RPMI7951 (cell line): ENCODE data around the gene MRPL41. TPM values are rescaled to one million over a fixed set of nuclear protein-coding genes. Genes with fewer than 3 reads are reported as not detected.
A peak's percentile ranks its signal among the peaks of the same experiment; 100 is the strongest.
"Not testable (repeated sequence)": the region's sequence is repeated elsewhere in the genome, so short reads cannot be mapped to it uniquely, and the experiment has no call there.

Experiments
- DNase-seq: peaks from one replicate; pipeline ENCODE4 v3.0.0-alpha.2; 2012; ENCODE audit warnings: low read depth
- total RNA-seq: library from RNA; depleted of rRNA; stranded (reverse); fragments of >200 nt; shearing (Covaris generic); gene quantifications from 2 replicates; pipeline ENCODE4 v1.2.3, GENCODE V29; 2014; rRNA removed

MRPL41 gene
- 66.7 and 80.8 TPM in 2 replicates for total RNA-seq

DNA sequence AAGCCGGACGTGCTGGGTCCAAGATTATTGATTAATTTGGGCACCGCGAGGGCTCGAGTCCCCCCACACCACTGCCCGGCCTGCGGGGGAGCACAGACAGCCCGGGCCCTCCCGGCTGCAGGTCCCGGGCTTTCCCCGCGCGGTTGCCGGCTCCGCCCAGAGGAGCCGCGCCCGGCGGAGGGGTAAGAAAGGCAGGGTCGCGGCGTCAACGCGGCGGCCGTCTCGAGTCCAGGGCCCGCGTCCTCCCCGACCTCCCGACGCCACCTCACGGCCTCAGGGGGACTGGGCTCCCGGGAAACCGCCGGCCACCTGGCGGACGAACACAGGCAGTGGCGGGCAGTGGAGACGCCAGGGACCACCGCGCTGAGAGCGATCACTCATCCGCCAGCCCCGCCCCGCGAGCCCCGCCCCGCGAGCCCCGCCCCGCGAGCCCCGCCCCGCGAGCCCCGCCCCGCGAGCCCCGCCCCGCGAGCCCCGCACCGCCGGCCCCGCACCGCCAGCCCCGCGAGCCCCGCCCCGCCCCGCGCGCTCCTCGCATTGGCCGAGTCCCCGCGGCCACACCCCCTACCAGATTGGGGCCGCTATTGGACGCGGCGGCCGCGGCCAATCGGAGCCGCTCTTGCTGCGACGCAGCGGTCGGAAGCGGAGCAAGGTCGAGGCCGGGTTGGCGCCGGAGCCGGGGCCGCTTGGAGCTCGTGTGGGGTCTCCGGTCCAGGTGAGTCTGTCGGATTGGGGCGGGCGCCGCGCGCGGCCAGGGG, at the start of gene MRPL41:
TSS of gene MRPL41 (plus strand) at position 616 of the 758 bp plus-strand sequence. CDS start 203 bp downstream, outside the sequence.
- peak; percentile 78 for DNase-seq

DNA sequence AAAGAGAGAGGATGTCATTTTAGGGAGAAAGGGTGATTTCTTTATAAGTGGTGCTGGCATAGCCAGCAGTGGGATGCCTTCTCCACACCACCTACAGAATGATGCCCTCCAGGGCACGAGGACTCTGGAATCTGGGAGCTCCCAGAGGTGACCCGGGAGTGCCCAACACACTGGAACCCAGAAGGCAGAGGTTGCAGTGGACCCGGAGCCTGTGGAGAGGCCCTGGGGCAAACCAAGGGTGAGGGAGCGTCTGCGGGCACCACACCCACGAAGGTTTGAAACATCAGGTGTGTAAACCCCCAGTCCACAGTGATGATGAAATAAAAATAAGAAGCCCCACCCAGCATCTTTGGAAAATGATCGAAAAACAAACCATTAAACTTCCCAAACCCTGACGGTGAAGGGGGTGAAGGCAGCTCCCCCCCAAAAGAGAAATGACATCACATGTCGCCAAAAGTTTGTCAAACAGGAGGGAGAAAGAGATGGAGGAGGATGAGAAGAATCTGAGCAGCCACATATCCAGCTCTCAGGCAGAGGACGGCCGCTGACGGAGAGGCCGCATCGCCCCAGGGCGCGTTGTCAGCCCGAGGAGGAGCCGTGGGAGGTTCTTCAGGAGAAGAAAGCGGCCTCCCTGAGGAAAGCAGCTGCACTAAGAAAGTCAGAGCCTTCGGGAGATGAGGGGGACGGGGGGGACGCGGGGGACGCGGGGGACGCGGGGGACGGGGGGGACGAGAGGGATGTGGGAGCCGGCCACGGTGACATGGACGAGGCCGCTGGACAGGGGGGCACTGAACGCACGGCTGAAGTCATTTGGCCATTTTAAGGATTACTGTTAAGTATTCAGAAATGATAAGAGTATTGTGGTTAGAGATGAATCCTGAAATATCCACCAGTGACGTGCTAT, 49.4 kb upstream of the MRPL41 start:
- DNase-seq, result peak; percentile 58

DNA sequence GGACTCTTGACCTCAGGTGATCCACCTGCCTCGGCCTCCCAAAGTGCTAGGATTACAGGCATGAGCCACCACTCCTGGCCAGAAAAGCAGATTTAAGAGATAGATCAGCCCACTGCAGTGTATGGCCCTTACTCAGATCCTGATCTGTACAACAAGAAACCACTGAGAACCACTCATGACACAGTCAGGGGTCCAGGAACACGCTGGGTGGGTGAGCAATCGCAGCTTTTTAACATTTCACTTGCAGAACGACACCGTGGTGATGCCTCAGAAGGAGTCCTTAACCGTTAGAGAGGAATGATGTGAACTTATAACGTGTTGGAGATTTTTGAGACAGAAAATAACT, 47.3 kb upstream of the MRPL41 start:
- DNase-seq, result no peak

DNA sequence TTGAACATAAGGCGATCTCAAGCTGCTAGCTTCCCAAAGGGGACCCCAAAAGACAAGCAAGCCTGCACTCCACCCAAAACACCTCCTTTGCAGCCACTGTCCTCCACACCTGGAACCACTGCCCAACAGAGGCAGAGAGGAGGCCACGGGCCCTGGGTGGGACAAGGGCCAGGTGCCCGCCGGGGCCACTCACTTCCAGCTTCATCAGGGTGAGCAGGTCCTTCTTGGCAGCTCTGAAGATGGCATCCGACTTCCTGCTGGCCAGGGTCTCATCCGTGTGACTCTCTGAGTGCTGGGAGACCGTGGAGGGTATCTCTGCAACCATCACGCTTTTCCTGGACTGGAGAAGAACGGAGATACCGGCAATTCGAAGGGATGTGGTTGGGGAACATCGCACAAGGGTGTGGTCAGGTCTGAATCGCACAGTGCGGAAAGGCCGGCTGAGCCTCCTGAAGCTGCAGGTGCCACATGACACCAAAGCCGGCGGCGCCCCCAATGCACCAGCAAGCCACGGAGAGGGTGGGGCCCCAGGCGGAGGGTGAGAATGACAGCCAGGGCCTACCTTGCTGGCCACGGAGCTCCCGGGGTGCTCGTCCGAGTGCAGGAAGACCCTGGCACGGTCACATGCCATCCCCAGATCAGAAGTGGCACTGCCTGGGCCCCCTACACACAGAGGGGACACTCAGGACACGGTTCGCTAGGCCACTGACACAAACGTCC, 46.1 kb upstream of the MRPL41 start:
- DNase-seq, result no peak

DNA sequence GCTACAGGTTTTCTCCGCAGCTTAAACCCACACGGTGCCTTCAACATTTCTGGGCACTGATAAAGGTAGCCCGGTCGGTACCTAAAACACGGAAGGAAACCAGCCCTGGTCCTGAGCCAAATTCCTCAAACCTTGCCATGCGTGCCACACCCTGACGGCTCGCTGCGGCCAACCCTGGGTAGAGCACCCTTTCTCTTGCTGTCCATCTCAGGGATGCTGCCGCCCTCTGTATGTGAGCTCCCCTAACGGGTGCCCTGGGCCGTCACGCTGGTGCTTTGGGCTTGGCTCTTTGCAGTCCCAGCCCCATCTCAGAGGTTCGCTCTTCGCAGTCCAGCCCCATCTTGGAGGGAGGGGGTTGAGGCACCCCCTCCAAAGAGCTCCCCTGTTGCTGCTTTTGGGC, 45.4 kb upstream of the MRPL41 start:
- no peak for DNase-seq

DNA sequence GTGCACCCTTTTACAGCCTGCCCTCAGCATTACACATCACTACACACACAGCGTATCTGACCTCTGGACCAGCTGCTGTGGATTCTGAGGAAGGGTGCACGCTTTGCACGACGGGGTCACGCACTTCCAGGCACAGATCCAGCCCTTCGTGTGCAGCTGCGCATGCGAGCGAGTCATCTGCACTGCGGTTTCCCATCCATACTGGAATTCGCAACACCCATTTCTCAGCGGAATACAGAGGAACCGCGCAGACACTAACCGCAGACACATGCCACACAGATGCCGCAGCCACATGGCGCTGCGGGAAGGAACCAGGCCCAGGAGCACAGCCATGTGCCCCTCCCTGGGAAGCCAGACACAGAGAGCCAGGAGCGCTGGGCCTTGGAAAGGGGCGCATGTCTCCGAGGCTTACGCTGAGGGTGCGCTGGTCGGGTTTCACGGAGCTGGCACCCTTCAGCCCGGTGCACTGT, 44.9 kb upstream of the MRPL41 start:
- no peak for DNase-seq

DNA sequence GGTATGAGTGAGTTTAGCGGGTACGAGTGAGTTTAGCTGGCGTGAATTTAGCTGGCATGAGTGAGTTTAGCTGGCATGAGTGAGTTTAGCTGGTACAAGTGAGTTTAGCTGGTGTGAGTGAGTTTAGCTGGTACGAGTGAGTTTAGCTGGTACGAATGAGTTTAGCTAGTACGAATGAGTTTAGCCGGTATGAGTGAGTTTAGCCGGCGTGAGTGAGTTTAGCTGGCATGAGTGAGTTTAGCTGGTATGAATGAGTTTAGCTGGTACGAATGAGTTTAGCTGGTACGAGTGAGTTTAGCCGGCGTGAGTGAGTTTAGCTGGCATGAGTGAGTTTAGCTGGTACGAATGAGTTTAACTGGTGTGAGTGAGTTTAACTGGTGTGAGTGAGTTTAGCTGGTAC, 42.5 kb upstream of the MRPL41 start:
- DNase-seq, result no peak

DNA sequence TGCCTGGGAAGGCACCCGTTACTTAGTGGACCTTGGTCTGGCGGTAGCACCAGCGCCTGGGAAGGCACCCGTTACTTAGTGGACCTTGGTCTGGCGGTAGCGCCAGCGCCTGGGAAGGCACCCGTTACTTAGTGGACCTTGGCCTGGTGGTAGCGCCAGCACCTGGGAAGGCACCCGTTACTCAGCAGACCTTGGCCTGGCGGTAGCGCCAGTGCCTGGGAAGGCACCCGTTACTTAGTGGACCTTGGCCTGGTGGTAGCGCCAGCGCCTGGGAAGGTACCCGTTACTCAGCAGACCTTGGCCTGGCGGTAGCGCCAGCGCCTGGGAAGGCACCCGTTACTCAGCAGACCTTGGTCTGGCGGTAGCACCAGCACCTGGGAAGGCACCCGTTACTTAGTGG, 40.6 kb upstream of the MRPL41 start:
- DNase-seq, result not testable (repeated sequence)

DNA sequence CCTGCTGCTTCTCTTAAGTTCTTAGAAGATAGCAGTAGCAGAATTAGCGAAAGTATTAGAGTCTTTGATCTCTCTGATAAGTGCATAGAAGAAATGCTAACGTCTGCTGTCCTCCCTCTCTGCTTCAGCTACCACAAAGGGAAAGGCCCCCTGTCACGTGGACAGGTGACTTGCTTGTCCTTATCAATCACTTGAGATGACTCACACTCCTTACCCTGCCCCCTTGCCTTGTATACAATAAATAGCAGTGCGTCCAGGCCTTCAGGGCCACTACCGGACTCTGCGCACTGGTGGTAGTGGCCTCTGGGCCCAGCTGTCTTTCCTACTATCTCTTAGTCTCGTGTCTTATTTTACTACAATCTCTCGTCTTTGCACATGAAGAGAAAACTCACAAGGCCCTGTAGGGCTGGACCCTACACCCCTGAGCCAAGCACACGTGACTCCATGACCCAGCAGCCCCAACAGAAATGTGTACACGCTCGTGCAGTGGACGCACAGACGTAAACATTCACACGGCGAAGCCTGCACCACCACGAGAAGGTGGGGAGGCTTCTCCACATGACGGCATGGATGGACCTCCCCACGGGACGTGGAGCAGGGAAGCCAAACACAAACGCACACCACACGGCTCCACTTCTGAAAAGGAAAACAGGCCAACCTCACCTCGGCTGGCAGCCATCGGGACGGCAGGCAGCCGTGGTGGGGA, 39.8 kb upstream of the MRPL41 start:
- DNase-seq, result no peak

DNA sequence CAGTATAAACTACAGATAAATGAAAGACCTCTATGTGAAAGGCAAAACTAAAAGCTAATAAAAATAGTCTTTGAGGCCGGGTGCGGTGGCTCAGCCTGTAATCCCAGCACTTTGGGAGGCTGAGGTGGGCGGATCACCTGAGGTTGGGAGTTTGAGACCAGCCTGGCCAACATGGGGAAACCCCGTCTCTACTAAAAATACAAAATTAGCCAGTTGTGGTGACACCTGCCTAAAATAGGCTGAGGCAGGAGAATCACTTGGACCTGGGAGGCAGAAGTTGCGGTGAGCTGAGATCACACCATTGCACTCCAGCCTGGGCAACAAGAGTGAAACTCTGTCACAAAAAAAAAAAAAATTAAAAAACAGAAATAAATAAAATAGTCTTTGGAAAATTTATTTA, 38.5 kb upstream of the MRPL41 start:
- not testable (repeated sequence) for DNase-seq

DNA sequence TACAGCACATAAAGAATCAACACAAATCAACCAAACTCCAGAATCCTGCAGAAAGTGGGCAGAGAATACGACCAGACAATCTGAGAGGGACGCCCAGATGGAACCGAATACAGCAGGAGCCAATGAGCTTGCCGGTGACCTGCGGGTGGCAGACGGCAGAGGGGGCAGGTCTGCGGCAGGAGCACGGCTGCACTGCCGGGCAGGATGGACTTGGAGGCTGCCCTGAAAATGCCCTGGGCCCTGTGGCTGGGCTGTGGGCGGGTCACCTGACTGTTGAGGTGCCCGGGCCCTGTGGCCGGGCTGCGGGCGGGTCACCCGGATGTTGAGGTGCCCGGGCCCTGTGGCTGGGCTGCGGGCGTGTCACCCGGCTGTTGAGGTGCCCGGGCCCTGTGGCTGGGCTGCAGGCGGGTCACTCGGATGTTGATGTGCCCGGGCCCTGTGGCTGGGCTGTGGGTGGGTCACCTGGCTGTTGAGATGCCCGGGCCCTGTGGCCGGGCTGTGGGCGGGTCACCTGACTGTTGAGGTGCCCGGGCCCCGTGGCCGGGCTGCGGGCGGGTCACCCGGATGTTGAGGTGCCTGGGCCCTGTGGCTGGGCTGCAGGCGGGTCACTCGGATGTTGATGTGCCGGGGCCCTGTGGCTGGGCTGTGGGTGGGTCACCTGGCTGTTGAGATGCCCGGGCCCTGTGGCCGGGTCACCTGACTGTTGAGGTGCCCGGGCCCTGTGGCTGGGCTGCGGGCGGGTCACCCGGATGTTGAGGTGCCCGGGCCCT, 37.7 kb upstream of the MRPL41 start:
- DNase-seq, result peak; percentile 14

DNA sequence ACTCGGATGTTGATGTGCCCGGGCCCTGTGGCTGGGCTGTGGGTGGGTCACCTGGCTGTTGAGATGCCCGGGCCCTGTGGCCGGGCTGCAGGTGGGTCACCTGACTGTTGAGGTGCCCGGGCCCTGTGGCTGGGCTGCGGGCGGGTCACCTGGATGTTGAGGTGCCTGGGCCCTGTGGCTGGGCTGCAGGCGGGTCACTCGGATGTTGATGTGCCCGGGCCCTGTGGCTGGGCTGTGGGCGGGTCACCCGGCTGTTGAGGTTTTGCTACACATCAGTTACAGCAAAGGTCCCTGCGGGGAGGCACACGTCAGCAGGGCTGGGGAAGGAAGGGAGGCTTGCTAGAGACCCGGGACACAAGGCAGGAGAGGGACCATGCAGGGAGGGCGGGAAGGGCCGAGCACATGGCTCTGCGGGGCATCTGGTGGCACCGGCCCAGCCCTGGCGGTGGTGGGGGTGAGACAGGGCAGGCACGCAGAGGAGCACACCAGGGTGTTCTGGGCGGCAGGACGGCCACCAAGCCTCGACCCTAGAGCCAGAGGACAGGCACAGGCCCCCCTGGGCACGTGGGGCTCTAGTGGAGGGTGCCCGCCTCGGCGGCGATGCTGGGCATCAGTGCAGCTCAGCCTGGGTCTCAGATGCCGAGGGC, 36.9 kb upstream of the MRPL41 start:
- no peak for DNase-seq

DNA sequence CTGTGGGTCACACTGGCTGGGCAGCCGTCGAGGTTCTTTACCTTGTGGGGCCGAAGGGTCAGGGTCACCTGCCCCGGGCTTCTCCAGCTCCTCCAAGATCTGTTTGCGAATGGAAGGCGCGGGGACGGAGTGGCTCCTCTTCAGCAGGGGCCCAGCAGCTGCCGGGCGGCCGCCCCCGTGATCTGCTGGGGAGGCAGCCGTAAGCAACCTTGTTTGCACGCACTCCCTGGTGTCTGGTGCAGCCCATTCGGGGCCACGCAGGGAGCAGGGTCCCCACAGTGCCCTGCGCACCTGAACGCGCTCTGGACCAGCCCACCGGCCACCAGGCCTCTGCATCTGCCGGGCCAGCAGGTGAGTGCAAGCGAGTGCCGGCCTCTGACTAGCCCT, 36.3 kb upstream of the MRPL41 start:
- no peak for DNase-seq

DNA sequence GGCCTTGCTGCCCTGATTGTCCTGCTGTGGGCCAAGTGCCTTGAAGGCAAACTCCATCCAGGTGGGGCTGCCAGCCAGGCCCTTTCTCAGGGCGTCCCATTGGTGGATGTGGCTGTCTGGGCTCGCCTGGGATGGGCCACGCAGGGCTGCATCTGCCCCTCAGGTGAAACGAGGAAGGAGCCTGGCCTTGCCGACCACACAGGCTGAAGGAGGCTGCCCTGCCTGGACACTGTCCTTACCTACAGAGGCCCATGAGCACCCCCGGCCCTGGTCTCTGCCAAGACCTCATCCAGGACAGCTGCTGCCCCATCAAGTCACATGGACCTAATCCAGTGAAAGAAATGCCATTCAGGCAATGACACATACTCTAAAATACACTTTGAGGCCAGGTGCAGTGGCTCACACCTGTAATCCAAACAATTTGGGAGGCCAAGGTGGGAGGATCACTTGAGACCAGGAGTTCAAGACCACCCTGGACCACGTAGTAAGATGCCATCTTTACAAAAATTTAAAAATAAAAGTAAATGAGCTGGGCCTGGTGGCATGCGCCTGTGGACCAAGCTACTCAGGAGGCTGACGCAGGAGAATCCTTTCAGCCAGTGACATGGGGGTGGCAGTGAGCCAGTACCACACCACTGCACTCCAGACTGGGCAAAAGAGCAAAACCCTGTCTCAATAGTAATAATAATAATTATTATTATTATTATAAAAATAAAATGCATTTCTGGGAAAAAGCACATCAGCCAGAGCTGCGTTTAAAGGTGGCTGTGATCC, 35.3 kb upstream of the MRPL41 start:
- no peak for DNase-seq

DNA sequence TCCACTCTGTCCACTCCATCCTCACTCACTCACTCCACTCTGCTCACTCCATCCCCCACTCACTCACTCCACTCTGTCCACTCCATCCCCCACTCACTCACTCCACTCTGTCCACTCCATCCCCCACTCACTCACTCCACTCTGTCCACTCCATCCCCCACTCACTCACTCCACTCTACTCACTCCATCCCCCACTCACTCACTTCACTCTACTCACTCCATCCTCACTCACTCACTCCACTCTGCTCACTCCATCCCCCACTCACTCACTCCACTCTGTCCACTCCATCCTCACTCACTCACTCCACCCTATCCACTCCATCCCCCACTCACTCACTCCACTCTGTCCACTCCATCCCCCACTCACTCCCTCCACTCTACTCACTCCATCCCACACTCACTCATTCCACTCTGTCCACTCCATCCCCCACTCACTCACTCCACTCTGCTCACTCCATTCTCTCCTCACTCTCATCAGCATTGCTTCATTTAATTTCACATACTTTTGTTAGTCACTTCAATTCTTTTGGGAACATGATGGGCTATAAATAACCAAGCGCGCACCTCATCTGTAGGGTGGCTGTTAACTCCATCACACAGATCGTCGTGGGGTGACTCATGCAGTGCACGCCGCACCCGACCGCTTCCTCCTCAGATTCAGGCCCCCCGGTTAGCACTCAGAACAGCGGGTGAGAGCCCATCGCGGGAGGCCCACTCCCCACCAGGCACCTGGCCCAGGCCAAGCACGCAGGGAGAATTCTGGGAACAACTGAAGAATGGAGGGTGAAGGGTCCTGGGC, 32.8 kb upstream of the MRPL41 start:
- DNase-seq, result peak; percentile 61

DNA sequence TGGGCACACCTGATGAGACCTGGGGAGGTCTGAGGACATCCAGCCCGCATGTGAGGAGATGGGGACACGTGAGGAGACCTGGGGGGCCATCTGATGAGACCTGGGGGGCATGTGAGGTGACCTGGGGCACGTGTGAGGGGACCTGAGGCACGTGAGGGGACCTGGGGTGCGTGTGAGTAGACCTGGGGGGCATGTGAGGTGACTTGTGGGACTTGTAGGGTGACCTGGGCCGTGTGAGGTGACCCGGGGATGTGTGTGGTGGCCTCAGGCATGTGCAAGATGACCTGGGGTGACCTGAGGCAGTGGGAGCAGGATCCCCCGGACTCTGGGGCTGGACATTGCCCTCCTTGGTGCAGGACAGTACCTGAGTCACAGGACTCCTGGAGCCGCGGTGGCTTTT, 32.1 kb upstream of the MRPL41 start:
- DNase-seq, result no peak

DNA sequence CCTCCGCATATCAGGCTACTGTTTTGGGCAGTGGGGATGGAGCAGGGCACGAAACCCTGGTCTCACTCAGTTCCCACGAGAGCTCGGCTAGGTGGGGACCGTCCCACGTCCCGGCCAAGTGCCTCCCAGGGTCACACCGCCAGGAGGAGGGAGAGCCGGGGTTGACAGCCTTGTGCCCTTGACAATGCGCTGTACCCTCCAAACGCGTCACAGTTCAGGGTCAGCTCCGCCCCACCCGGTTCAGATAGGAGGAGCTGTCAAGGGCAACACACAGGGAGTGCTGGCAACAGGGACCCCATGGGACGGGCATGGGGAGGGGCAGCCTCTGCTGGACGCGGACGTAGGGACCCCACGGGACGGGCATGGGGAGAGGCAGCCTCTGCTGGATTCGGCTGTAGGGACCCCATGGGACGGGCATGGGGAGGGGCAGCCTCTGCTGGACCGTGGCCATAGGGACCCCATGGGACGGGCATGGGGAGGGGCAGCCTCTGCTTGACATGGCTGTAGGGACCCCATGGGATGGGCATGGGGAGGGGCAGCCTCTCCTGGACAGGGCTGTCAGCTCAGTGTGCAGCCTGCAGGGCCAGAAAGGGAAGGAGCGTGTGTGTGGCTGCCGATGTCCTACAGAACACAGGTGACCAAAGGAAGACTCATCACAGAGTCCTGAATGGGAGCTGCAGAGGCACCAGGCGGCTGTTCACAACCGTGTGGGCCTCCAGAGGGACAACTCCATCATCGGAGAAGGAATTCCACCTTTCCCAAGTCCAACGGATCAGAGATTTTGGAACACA, 30.9 kb upstream of the MRPL41 start:
- DNase-seq, result no peak
